GM21576 (cell line): ENCODE measurements around the gene NRF1.
"Not testable (repeated sequence)": the region's sequence is repeated elsewhere in the genome, so short reads cannot be mapped to it uniquely, and the experiment has no call there.

Experiments used
- ATAC-seq: cut with Tn5 transposase; IDR thresholded peaks from one replicate; pipeline ENCODE4 v1.9.1; 2021; ENCODE audit warnings: mild to moderate bottlenecking, moderate library complexity; ENCODE audit not compliant: unreplicated experiment

NRF1 gene

DNA sequence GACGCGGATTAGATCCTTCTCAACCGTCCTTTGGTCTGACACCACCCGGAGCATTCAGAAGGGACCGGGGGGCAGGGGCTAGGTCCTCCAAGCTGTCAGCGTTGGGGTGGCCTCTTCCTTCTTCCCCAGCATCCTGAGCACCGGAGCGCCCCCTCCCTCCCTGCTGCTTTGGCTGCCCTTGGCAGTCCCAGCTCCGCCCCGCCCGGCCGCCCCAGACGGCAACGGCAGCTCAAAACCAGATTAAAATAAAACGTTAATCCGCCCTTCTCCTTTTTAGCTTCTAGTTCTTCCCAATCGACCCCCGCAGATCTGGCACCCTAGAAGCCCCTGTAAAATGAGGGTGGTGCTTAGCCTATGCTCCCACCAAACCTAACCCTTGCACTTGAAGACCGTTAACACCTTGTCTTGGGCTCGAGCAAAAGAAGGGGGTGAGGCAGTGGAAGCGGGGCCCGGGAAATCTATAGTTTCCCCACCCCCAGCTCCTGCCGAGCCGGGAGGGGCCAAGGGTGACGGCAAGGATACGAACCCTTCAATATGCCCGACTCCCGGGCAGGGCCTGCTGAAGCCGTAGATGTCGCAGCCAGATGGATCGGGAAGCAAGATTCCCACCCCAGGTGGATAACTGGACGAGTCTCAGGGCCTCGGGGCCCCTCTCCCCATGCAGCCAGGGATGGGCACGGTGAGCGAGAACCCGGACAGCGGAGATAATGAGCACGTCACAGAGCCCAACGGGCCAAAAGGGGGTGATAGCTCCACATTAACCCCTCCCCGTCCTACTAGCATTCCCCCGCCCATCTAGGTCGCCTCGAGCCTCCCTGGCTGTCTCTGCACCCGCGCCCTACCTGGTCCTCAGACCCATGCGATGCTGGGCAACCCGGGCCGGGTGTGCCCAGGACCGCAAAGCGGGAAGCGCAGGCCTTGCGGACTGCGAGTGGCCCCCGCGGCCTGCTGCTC, 169.7 kb downstream of the NRF1 start:
- ATAC-seq: no peak

DNA sequence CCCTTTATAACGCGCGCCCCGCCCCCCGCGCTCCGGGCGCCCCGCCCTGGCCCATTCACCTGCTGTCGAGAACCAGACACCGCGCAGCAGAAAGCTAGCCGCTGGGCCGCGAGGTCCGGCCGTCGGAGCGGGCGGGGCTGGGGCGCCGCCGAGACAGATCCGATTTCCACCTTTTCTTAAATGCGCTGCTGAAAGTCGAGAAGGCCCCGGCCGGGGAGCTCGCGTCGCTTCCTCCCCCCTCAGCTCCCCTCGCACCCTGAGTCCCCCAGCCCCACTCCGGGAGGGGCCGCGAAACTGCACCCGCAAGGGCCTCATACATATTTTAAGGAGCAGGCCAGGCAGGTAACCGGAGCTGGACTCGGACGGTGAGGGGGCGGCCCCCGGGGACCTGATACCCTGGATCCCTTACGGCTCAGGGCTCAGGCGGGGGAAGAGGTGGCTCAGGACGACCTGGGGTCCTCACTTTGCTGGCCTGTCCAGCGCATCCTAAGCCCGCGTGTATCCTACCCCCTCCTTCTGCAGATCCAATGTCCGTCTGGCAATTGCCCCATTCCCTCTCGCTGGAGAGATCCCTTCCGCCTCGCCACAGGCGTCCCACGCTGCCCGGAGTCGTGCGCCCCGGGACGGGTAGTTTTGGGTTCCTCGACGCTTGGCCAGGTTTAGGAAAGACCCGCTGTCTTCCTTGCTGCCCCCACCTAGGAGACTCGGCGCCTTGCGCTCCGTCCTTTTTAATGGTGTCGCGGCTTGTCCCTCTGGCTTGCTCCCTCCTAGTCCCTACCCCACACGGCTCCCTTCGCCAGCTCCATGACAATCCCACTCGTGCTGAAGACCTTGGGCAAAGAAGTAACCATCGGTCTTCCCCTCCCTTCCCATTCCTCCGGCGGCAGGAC, 170.7 kb downstream of the NRF1 start:
- ATAC-seq: no peak

DNA sequence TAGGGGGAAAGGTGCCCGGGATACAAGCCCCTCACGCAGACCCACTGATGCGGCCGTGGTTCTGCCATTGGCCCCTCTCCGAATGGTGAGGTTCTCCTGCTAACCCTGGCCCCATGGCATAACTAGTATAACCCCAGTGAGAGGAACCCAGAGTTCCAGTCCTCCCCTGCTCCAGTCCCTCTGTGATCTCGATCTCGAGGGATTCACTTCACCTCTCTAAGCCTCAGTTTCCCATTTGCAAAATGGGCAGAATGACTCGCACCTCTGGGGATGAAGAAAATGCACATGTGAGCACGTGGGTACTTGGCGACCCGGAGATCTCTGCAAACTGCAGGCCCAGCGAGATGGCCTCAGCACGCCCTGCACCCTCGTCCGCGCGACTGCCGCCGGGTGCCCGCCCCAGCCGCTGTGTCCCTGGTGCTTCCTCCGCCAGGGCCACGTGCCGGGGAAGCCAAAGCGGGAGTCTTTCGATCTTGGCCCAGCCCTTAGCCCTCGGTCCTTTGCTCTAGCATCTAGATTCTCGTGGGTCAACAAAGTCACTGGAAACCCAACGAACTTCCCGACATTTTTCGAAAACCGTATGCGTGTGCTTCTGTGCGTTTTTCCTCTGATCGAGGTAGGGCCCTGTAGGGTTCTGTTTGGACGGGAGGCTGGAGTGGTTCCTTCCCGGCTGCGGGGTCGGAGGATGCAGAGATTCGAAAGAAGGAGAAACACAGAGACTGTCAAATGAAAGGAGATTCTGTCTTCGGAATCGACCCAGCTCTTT, 171.5 kb downstream of the NRF1 start:
- ATAC-seq: no peak

DNA sequence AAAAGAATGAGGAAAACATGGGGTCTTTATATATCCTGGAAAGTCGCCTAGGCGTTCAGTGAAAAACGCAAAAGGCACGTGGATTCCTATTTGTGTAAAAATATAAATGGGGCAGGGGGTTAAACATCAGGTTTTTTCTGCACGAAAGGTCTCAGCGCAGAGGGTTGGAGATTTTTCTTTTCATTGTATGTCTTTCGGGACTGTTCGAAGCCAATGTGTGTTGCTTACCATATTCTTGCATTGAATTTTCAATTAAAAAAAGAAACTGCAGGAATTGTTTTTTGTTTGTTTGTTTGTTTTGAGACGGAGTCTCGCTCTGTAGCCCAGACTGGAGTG, 172.0 kb downstream of the NRF1 start:
- ATAC-seq: no peak

DNA sequence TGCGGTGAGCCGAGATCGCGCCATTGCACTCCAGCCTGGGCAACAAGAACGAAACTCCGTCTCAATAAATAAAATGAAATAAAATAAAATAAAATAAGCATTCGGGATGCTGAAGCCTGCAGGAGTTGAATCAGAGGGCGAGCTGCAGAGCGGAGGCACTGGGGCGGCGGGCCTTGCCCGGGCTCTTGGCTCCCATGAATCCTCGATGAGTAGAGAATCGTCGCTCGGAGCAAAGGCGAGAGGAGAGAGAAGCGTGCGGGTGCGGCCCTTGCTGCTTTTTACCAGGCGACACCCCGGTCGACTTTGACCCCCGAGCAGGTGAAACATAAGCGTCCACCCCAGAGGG, 172.9 kb downstream of the NRF1 start:
- no peak for ATAC-seq

DNA sequence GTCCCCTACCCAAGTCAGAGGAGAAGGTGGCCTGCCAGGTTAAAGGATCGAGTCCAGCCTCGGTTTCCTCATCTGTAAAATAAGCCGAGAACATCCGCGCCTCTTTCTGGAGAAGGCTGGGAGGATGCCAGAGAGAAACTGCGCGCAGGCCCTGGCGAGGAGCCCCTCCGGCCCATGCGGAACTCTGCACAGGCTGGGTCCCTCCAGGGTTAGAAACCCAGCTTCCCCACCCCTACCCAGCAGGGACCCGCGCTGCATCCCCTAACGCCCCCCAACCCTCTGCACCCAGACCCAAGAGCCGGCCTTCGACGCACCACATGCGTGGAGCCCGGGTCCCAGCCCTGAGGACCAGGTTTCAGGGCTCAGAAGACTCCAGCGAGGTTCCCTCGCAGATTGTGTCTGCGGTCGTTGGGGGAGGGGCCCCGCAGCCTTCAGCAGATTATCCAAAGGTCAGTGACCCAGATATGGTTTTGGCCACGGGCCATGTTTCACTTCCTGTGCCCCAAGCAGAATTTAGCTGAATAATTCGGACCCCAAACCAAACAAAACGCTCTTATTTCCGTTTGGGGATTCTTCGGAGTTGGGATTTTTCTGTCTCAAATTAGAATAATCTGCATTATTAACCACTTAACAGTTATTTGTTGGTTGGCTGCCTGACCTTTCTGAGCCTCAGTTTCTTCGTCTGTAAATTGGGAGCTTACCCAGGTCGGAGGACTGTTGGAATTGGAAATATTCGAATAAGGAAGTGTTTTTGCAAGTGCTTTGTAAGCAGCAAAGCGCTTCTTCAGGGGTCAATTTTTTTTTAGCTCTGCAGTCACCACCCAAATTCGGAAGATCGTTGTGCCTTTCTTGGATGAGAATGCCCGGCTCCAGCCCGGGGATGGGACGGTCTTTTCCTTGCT, 173.5 kb downstream of the NRF1 start:
- ATAC-seq: no peak

DNA sequence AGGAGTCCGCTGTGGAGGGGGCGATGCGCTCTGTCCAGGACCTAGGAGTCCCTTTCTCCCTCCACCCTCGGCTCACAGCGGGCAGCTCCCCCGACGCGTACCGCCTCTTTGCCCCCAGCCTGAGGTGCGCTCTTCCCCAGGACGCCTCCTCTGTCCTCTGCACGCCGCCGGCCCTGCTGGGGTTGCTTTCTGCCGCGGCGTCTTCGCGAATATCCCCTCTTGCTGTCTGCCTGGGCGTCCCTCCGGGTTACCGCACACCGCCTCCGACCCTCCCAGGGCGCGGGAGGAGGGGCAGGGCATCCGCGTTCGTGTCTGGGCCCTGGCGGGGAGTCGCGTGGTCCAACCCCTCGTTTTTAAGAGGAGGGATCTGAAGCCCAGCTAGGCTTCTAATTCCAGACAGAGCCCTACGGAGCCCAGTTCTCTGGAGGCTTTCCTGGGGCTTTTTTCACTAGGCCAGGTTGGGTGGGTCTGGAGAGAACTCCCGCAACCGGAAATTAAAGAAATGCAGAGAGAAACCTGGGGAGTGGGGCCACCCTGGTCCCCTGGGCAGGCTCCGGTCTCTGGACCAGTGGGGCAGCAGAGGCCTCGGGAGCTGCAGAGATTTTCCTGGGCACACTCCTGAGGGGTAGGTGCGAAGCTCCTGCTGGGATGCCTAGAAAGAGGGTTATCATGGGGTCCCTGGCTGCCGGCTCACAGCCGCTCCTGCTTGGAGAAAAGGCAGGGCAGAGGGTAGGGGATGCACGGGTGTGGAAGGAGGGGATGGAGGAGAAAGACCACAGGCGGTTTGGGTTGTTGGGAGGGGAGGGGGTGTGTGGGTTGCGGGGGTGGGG, 174.4 kb downstream of the NRF1 start:
- no peak for ATAC-seq

GRCh38 chr7:129786825-129787563, 175.5 kb downstream of the NRF1 start:
- ATAC-seq: no peak

DNA sequence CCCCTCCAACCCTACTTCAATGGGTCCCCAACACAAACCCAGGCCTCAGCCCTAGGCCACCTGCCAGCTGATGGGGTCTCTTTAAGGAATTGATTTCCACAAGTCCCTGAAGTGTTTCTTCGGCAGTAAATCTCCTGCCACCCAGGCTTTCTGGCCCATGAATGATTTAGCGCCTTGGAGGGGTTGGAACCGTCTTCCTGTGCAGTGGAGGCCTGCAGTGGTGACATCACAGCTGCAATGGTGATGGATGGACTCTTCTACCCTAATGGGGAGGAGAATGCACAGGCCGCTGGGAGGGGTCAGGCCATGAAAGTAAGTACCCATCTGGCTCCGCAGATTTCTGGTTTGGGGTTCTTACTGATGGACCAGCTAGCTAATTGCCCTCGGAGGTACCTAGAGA, 177.5 kb downstream of the NRF1 start:
- ATAC-seq: no peak

DNA sequence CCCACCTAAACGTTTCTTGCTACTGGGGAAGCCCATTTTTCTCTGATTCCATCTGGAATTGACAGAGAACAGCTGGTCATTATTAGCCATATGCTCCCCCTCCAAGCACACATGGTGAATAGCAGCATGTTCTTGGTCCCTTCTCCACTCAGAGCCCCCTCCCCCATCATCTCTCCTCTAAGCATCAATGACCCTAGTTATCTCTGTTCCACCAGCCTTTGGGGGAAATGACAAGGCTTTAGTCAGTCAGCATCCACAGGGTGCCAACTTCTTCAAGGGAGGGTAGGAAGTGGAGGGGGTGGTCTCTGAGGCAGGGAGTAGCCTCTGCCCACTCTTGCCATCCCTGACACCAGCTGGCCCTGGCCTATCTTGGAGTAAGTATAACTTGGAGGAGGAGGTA, 178.1 kb downstream of the NRF1 start:
- no peak for ATAC-seq

DNA sequence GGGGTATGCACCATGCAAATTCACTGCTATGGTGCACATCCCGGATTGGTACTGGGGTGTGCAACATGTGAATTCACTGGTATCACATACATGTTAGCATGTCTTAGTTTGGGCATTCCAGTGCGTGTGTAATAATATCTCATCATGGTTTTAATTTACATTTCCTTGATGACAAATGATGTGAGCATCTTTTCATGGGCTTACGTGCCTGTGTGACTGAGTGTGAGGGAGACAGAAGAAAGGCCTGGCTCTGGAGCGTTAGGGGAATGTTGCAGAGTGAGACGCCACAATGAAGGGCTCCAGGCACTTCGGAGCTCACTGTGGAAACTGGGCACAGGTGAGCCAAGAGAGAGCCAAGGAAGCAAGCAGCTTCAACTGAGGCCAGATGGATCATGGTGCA, 178.6 kb downstream of the NRF1 start:
- ATAC-seq: no peak

GRCh38 chr7:129792721-129793120, 181.2 kb downstream of the NRF1 start:
- ATAC-seq: no peak

- ATAC-seq: no peak
Measured at GRCh38 chr7:129793506-129794310, 182.2 kb downstream of the NRF1 start.

- ATAC-seq: not testable (repeated sequence)
Measured at GRCh38 chr7:129794461-129794860, 182.9 kb downstream of the NRF1 start.

- no peak for ATAC-seq
Measured at GRCh38 chr7:129796186-129796775, 184.8 kb downstream of the NRF1 start.

GRCh38 chr7:129797214-129797789, 185.8 kb downstream of the NRF1 start:
- no peak for ATAC-seq
